8988T (cell line): Measurements from ENCODE around the gene MS4A18.
"Not testable (repeated sequence)": the region's sequence is repeated elsewhere in the genome, so short reads cannot be mapped to it uniquely, and the experiment has no call there.

Experiments used
- DNase-seq: peaks from one replicate; pipeline ENCODE4 v3.0.0; 2011

MS4A18 gene

GRCh38 chr11:60724420-60724819 is at the start of gene MS4A18:
TSS of gene MS4A18 (plus strand) at chr11:60724720.
- DNase-seq = no peak

DNA sequence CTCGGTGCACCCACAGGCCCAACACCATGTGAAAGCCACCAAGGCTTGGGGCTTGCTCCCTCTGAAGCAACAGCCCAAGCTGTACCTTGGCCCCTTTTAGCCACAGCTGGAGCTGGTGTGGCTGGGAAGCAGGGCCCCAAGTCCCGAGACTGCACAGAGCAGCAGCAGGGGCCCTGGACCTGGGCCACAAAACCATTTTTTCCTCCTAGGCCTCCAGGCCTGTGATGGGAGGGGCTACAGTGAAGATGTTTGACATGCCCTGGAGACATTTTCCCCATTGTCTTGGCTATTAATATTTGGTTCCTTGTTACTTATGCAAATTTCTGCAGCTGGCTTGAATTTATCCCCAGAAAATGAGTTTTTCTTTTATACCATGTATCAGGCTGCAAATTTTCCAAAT is 46.3 kb upstream of the MS4A18 start:
- DNase-seq = not testable (repeated sequence)

DNA sequence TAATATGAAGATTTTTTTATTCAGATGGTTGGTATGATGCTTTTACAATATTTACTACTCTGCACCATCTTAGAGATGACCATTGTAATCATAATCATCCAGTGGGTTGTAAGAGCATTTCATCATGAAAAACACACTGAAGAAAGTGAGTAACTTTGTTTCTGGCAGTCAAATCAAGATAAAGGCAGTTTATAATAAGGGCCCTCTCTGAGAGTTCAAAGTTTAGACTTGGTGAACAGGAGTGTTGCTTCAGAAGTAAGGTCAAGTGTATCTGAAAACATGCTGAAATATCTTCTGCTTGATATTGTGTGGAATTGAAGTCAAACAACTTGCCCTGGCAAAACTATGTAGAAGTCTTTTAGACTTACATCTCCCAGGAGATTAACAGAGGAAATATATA is 44.6 kb upstream of the MS4A18 start:
- DNase-seq = no peak

DNA sequence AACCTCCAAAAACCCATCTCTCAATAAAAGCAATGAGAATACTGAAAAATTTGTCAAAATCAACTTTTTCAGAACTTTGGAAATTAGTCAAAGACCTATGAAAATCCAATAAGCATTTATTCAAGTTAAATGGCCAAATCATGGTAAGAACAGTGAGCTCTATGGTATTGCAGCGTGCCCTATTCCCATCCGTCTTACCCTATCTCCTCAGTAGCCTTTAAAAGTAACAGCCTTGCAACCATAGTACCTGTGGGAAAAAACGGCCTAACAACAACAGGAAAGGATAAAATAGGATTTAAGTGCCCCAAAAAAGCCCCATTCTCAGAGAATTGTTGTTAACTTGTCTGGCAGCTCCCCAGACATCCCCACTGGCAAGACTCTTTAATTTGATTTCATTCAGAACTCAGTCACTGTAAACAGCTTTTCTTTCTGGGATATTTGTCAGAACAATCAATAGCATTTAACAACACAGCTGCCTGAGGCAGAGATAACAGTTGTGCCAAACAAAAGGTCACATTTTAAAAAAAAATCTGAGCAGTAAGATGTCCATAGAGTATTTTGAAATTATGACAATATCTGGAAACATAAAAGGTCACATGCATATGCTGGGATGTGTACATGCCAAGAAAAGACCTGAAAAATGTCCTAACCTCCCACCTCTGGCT is 43.9 kb upstream of the MS4A18 start:
- no peak for DNase-seq

DNA sequence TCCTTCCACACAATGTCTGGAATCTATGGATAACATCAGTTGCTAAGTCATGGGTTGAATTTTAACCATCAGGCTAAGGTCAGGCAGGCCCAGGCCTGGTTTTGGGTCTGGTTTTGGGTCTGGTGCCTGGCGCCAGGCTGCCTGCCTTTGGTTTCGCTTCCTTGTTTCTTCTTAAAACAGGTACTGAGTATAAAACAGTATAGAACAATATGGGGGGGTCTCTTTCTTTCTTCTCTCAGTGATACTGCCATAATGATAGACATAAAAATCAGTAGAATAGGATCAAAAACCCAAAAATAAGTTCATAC is 40.0 kb upstream of the MS4A18 start:
- not testable (repeated sequence) for DNase-seq

- DNase-seq = no peak
Observed at GRCh38 chr11:60691661-60692060, 32.9 kb upstream of the MS4A18 start.

DNA sequence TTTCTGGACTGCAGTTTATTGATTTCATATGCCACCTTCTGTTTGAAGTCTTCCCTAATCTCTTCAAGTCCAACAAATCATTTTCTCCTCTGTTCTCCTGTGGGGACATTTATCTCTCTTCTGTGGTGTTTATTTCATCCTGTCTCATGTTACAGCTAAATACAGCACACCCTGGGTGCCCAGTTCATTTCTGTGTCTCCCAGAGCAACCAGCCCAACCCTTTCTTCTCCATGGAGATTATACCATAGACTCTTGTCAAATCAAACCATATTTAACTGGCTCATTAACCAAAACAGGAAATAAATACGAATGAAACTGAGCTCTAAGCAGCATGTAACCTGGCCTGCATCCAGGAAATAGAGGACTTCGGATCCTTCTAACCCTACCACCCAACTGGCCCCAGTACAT is 25.2 kb upstream of the MS4A18 start, which contains the start of gene MS4A8:
MS4A8 (plus strand) TSS at position 329 of the 408 bp plus-strand sequence. CDS start 1,249 bp downstream, outside the sequence.
- DNase-seq = no peak

DNA sequence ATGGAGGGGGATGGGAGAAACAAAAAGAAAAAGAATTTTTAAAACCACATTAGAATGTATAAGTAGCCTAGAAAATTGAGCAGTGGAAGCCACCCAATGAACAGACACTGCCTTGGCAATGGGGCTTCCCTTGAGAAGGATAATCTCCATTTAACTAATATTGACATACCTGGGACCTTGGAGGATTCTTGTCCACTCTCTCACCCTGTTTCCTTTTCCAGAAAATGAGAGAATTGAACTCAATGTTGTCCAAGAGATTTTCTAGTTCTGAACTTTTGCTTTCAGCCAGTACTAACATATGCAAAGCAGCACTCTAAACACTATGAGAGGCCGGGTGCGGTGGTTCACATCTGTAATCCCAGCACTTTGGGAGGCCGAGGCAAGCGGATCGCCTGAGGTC is 24.6 kb upstream of the MS4A18 start:
- no peak for DNase-seq

GRCh38 chr11:60700689-60701468 is 23.6 kb upstream of the MS4A18 start:
- peak; percentile 59 for DNase-seq

- no peak for DNase-seq
Observed at GRCh38 chr11:60701469-60701818, 23.1 kb upstream of the MS4A18 start.

- DNase-seq = no peak
Observed at GRCh38 chr11:60703374-60703773, 21.1 kb upstream of the MS4A18 start.

DNA sequence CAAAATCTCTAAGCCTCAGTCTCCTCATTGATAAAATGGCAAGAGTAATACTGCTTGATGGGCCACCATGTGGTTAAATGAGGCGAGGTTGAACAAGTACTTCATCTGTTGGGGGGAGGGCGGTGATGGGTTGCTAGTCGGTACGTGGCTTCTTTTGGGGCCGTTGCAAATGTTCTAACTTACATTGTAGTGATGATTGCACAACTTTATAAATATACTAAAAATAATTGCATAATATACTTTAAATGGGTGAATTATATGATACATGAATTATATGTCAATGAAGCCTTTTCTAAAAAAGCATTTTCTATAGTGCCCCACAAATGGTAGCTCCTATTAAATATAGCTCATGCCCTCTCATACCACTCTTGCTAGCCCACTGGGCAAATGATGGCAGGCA is 18.6 kb upstream of the MS4A18 start:
- DNase-seq = no peak

DNA sequence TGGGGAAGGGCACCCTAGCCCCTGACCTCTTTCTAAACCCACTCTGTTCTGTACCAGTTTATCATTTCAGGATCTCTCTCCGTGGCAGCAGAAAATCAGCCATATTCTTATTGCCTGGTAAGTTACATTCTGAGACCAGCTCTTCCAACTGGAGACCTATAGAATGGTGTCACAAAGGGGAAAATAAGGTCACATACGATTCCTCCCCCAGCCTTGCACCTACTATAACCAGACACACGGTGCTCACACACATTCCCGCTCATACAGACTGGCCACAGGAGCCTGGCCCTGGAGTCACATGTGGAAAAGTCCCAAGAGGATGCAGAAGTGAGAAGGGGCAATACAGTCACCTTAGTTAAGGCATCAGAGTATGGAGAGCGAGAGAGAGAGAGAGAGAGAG is 17.6 kb upstream of the MS4A18 start:
- DNase-seq = no peak

GRCh38 chr11:60710482-60710881 is 14.0 kb upstream of the MS4A18 start:
- DNase-seq = peak; percentile 33

DNA sequence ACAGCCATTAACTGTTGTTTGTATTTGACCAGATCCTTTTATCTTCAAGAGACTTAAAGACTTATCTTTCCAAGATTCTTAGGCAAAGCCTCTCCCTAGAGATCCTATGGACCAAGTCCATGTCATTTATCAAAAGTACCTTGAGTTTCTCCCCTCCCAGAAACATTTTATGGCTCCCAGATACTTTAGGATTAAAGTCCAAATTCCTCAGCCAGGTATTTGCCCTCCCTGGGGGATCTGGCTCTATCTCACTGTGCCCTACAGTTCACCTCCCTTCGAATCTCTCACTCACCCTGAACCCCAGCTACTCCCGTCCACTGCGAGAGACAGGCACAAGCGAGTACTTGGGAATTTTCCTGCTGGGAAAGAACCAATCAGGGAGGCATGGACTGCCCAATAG is 13.2 kb upstream of the MS4A18 start:
- no peak for DNase-seq

- not testable (repeated sequence) for DNase-seq
Observed at GRCh38 chr11:60713423-60713822, 11.1 kb upstream of the MS4A18 start.

- no peak for DNase-seq
Observed at GRCh38 chr11:60717956-60718355, 6.6 kb upstream of the MS4A18 start.

GRCh38 chr11:60718524-60719316 is 5.8 kb upstream of the MS4A18 start:
- DNase-seq = no peak

DNA sequence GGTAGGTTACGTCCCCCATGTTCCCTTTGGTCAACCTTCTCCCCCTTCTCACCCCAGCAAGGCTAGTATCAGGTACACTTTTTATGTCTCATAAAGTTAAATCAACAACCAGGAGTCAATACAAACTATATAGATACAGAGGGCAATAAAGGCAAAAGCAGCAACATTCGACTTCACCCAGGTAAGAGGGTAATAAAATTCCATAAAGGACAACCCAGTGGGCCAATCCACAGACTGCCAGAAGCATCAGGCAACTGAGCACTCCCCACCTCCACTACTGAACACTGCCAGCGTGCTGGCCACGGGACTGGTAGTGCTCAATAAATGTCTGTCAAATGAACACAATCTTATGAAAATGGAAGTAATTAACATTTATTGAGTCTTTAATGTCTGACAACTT is 5.1 kb upstream of the MS4A18 start:
- no peak for DNase-seq

GRCh38 chr11:60720460-60720859 is 4.1 kb upstream of the MS4A18 start:
- no peak for DNase-seq

GRCh38 chr11:60725592-60725991 is 1.1 kb downstream of the MS4A18 start:
- no peak for DNase-seq

- no peak for DNase-seq
Observed at GRCh38 chr11:60731586-60731985, 7.1 kb downstream of the MS4A18 start.

DNA sequence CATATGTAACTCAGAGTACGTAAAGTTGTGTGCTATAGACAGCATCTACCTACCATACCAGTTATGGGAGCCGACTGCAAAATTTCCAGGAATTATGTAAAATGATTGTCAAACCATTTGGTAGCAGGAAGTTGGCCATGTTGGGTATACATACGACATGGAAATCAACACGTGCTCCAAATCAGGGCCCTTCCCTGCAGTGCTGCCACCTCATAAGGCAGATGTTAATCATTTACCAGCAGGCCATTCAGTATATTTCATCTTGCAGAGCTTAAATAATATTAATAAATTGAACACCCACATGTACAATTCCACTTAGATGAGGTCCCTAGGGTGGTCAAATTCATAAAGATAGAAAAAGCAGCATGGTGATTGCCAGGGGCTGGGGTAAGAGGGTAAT is 9.8 kb downstream of the MS4A18 start:
- no peak for DNase-seq

DNA sequence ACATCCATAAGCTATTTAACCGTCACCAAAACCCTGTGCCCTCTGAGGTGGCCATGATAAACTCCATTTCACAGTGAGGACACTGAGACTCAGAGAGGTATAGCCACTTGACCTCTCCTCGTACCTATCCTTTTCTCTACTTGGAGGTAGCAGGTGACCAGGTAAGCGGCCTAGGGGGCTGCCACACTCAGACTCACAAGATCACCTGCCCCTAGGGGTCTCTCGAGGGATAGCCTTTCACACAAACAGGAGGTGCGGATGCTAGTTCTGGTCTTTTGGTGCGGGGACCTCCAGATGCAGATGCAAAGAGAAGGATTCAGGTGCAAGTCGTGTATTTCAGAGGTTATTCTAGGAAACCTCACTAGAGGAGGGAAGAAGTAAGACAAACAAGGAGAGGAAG is 14.6 kb downstream of the MS4A18 start:
- no peak for DNase-seq
